HL-60/S4 (cell line): Measurements from ENCODE around the gene SCLY.

ENCODE experiments used
- in situ Hi-C: fragments of 300-500 bp; cut with MboI; formaldehyde crosslinking; loops from 2 replicates; pipeline ENCODE4 v1.14.3; 2022; ENCODE audit warnings: low sequenced_read_pairs

The SCLY gene

DNA sequence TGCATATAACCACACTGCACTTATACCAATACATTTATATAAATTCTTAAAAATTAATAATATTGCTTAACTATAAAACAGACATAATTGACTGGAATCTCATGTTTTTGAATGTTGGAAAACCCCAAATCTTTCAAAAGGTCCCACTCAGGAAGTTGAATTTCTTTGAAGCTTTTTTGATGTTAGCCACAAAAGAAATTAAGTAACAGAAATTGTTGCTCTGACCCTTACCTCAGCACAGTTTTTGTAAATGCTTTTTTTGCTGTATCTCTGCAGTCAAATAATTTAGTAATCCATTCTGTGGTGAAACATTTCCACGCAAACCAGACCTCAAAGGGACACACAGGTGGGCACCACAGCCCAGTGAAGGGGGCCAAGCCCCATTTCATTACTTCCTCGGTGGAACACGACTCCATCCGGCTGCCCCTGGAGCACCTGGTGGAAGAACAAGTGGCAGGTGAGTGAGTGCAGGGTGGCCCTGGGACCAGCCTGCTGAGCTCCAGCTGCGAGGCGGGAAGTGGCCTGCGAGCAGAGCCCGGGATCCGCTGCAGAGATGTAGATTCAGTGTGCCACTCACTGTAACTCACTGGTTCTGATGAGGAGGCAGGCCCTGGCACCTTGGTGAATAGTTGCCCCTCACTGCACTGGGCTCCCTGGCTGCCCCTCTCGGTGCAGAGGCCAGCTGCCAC is 8.4 kb downstream of the SCLY start:
- in situ Hi-C loops = no loop called here

DNA sequence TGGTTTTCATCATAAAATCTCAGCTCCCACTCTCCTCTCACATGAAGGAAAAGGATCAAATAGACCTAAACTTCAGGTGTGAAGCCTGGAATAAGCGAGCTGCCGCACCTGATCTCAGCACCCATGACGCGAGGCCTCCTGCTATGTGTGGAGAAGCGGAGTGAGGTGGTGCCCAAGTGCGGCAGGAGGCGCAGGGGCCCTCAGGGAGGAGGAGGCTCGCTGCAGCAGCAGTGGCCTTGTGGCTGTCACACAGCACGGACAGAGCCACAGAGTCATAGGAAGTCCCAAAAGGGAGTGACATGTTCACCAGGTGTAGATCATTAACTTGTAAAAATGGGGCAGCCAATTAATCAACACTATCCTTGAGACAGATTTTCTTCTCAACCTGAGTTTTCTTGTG is 9.1 kb downstream of the SCLY start:
- in situ Hi-C loops = no loop called here

DNA sequence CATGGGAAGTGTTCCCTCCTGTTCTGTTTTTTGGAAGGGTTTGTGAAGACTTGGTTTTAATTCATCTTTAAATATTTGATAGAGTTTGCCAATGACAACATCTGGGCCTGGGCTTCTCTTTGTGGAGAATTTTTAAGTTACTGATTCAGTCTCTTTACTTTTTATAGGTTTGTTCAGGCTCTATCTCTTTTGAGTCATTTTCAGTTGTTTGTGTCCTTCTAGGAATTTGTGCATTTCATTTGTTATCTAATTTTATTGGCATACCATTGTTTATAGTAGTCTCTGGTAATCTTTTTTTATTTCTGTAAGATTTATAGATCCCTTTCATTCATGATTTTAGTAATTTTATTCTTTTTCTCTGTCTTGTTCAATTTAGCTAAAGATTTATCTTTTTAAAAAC is 14.6 kb downstream of the SCLY start:
- in situ Hi-C loops = no loop called here

DNA sequence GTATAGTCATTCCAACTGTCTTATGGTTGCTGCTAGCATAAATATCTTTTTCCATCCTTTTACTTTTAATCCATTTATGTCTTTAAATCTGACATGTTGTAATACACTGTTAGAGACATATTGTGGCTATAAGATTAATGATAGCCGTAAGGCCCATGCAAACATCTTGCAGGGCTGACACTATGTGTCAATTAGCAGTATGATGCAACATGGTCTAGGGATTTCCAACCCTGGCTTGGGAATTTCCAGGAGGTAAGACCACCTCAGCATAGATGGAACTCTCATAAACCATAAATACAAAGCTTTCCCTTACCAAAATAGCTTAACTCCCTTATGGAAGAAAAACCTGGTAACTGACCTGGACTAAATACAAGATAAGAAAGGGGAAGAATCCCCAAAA is 16.5 kb downstream of the SCLY start:
- in situ Hi-C loops = no loop called here

DNA sequence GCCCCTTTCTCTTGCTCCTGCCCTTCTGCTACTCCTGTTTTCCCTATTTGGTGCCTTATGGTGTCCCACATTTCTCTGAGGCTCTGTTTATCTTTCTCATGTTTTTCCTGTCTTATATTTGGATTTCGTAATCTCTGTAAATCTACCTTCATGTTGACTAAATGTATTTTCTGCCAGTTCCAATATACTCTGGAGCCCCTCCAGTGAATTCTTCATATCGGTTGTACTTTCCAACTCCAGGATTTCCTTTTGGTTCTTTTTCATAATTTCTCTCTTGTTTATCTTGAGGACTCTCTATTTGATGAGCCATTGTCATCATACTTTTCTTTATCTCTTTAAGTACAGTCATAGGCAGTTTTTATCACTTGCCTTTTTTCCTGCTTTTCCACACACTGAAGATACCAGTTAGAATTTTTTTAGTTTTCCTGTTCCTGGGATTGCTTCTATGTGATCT is 19.1 kb downstream of the SCLY start:
- in situ Hi-C loops = no loop called here

DNA sequence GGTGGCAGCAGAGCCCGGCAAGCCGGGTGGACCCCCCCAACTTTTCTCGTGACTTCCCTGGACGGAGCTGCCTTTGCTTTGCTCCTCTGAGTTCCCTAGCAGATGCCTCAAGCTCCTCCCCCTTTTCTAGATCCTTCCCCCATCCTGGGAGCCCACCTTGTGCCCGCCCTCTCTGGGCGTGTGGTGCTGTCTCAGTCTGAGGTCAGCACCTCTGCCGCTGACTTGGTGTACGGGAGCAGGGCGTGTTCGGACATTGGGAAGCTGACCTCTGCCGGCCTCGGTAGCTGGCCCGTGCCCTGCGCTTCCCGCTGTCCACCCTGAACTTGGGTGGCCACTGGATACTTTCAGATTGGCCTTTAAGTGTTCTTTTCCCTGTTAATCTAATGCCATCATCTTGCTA is 19.7 kb downstream of the SCLY start:
- in situ Hi-C loops = no loop called here

DNA sequence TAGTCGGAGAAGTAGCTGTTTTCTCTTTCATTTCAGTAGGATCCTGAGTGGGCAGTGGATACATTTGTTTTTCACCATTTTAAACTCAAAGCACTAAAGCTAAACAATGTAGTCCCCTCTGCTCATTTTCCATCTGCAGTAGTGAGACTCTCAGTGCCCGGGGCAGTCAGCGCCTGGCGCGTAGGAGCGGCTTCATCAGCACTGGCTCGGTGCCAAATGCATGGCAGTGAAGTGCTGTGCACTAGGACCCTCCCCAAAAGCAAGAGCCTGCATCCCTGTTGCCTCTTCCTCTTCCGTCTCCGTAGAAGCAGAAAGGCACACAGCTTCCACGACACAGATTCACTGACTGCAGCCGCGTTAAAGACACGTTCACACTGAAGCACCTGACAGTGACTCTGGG is 20.3 kb downstream of the SCLY start:
- in situ Hi-C loops = no loop called here

DNA sequence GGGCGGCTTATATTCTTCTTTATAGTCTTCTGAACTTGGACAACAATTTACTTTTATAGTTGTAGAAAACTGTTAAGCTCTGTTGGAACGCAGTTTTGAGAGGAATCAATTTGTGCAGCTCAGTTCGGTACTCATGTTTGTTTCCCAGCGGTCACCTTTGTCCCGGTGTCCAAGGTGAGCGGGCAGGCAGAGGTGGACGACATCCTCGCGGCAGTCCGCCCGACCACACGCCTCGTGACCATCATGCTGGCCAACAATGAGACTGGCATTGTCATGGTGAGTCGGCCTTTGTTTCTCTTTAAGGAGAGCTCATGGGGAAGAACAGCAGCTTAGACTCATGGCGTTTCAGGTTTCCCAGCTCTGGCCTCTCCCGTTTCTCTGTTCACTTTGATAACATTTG is 20.8 kb downstream of the SCLY start:
- in situ Hi-C loops = no loop called here

DNA sequence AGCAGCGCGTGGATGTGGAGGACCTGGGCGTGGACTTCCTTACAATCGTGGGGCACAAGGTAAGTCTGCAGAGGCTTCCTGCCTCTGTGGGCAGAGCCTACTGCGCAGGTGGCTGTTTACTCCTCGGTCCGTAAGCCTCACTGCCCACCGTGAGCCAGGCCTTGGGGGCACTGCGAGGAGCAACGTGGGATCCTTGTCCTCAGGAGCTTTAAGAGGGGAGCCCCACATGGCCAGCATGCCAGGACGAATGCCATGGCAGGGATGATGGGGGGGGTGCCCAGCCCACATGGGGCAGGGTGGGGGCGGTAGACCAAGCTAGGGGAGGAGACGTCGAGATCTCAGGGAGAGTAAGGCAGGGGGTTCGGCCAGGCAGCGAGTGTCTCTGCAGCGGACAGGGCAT is 21.4 kb downstream of the SCLY start:
- in situ Hi-C loops = no loop called here

DNA sequence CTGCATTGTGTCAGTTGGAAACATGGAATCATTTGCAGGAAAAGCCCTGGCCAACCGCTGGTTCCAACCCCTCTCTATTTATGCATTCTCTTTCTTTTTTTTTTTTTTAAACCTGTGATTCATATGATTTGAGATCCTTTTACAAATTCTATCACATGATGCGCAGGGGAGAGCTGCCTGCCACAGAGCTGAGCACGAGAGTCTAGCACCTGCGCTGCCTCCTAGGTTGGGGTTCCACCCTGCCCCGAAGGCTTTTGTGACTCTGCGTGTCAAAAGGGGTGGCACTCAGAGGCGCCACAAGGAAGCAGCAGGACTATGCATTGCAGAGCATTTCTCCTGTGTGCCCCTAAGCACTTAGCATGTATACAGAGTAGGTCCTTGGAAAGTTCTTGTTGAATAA is 22.0 kb downstream of the SCLY start:
- in situ Hi-C loops = no loop called here

DNA sequence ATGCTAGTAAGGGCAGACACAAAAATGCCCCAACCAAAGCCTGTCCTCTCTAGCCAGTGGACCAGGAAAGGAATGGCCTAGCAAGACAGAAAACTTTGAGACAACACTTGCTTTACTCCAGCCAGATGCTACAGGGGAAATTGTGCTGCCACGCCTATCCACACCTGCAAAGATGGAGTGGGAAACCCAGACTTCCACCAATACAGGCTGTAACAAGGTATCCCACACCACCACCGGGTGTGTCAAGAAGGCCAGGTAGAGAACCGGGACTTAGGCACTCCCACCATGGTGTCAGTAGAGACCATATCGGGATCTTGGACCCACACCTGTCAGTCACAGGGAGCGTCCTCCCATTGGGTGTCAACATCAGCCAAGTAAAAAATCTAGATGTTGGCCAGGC is 23.1 kb downstream of the SCLY start:
- in situ Hi-C loops = no loop called here

DNA sequence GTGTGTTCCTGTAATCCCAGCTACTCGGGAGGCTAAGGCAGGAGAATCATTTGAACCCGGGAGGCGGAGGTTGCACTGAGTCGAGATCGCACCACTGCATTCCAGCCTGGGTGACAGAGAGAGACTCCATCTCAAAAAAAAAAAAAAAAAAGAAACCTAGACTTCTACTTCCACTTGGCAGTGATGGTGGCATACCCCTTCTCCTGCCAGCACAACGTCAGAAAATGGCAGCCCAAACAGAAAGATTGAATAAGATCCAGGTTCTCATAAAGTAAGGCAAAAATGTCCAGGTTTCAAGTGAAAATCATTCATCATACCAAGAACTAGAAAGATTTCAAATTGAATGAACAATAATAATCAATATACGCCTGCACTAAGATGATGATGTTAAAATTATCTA is 24.0 kb downstream of the SCLY start:
- in situ Hi-C loops = no loop called here

DNA sequence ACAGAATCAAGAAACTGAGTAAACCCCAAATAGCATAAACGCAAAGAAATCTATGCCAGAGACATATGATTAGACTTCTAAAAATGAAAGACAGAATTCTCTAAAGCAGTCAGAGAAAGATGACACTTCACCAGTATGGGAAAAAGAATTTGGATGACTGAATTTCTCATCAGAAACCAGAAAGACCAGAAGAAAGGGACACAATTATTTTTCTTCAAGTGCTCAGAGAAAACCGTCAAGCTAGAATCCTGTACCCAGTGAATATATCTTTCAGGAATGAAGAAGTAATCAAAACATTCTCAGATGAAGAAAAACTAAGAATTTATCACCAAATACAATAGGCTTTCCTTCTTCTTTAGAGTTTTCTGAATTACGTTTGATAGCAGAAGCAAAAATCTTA is 25.1 kb downstream of the SCLY start:
- in situ Hi-C loops = no loop called here

DNA sequence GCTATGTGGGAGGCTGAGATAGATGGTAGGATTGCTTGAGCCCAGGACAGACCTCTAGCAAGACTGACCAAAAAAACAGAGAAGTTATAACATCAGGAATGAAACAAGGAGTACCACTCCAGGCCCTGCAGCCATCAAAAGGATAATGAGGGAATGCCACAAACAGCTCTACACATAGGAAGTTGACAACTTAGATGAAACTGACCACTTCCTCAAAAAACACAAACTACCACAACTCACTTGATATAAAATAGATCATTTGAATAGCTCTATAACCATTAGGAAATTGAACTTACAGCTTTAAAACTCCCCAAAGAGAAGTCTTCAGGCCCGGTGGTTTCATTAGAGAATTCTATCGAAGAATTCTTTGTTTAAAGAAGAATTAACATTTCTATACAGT is 26.4 kb downstream of the SCLY start:
- in situ Hi-C loops = no loop called here

DNA sequence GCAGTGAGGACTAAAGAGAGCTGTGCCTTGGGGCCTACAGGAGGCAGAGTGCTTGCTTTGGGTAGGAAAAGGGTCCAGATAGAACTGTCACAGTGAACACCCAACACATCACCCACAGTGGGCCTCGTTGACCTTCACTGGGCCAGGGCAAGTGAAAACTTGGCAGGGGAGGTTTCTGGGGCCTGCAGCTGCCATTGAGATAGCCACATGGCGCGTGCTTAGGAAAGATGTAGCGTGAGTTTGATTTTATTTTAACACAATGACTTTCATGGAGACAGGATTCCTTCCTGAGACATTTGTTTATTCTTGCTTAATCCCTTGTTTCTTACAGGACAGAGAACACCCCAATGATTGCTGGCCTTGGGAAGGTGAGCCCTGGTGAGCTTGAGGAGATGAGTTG is 30.1 kb downstream of the SCLY start:
- in situ Hi-C loops = no loop called here

DNA sequence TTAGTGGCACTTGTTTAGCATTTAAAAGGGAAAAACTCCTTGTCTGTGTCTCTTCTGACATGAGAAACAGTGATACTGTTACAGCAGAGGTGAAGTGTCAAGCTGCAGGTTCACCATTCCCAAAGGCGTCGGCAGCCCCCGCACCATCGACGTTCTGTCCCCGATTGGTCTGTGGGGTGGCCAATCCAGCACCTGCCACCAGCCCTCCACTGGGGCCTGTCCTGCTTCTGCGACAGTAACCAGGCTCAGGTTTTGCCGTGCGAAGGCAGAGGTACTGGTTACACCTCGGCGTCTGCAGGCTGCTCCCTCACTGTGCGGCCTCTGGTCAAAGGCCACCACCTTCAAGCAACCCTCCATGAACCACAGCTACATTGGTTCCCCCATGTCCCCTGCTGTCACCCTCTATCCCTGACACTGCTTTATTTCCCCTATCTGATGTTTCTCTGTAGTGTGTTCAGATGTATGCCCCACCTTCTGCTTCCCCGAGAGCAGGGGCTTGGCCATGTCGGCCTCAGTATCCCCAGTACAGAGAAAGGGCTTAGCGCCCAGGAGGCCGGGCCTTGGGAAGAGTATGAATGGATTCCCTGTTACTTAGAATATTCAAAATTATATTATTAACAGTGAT is 30.7 kb downstream of the SCLY start:
- in situ Hi-C loops = no loop called here

DNA sequence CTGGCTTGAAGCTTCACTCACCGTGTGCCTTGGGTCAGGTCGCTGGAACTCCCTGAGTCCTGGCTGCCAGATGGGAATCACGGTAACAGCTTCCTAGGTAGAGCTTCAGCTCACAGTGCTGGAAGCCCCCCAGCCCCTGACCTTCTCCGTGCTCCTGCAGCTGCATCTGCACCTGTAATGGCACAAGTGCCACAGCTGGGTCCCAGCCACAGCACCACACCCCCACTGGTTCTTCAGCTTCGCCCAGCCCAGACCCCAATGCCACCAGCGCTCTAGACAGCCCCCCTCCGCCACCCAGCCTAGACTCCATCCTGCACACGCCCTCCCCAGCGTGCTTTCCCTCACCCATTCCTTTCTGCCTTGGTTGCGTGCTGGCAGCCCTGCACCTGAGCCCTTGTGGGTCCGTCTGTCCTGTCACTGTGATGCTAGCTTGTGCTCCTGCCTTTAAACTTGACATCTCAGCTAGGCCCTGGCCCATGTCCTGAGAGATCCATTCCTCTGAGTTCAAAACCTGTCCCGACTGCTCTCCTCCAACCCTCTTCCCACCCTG is 31.8 kb downstream of the SCLY start:
- in situ Hi-C loops = no loop called here

DNA sequence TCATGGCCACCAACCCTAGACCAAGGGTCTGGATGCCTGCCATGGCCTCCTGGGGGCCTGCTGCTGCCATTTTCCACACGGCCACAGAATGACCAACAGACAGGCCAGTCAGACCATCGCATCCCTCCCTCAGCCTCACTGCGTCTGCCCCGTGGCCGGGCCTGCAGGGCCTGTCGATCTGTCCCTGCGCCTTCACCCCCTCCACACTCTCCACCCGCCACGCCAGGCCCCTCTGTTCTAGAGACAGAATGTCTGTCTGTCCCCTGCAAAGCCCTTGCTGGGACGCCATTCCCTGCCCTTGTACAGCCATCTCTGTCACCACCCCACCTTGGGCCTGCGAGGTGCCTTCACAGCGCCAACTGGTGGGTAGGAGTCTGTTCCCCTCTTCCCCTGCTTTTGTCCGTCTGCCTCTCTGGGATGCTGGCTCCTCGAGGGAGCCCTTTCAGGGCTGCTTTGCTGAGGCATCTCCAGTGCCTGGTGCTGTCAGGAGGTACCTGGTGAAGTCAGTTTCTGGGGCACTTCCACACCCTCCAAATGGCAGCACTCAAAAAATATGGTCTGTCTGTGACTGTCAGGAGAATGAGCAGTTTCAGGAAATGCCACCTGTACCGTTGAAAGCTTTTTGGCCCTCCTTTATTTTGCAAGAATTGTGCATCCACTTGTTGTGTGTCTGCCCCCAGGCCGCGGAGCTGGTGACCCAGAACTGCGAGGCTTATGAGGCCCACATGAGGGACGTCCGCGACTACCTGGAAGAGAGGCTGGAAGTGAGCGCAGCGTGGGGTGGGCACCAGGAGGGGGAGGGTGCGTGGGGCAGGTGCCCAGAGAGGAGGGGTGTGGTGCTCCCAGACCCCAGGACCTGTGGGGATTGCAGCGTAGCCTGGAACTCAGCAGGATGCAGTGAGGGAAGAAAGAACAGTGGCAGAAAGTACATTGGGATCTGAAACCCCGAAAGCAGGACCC is 32.7 kb downstream of the SCLY start:
- in situ Hi-C loops = no loop called here

DNA sequence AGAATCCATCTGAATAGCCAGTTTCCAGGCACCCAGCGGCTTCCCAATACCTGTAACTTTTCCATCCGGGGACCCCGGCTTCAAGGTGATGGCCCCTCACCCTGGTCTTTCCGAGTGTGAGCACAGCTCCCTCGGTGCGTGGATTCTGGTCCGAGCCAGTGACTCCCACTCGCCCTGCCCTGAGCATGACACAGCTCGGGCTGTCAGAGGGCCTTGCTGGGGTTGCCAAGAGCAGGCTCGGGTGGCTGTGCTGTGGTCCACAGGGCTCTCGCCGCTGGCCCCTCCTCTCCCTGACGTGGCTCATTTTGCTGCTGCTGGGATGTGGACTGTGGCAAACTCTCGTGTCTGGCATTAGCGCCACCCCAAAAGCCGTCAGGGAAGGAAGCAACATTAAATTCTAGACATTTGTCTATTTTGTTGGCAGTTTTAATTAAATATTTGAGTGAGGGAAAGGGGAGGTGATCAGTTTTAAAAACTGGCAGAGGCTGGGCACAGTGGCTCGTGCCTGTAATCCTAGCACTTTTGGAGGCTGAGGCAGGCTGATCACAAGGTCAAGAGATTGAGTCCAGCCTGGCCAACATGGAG is 33.7 kb downstream of the SCLY start:
- in situ Hi-C loops = no loop called here

DNA sequence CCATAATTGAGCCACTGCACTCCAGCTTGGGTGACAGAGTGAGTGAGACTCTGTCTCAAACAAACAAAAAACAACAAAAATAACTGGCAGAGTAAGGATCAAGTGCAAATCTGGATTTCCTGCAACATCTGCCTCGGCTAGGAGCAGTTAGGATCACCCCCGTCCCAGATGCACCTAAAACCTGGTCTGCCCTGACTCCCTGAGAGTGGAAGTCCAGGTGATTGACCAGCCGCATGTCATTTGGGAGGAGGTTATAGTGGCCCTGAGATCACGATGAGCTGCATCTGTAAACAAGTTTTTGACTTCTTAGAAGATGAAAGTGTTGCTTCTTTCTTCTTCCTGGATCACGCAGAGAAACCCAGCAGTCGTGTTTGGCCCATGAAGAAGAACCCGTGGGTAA is 34.3 kb downstream of the SCLY start:
- in situ Hi-C loops = no loop called here

DNA sequence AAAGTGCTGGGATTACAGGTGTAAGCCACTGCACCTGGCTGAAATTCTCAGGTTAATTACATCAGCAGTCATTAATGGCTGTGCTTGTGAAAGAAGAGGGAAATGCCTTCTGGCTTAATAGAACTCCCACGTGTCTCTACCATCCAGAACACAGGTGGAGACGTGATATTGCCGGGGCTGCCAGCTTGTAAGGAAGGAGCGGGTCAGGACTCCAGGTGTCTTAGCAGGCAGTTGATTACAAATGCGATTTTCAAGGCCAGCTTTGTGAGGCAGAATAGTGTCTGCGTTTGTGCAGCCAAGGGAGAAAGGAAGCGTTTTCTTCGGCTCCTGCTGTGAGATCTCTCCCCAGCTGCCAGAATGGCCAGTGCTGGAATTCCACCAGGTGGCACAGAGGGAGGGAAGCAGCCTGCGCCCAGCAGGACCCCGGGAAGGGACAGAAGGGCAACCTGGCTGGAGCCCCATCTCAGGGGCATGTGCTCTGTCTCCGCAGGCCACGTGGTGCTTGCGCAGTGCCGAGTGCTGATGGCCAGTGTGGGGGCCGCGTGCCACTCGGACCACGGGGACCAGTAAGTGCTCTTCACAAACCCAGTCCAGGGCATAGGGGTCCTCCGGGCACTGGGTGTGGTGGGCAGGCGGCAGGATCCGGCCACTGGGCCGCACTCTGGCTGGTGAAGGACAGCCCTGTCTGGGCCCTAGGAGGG is 35.7 kb downstream of the SCLY start:
- in situ Hi-C loops = no loop called here
